Measurements from ENCODE around the gene NDUFB4.
"Not testable (repeated sequence)": the region's sequence is repeated elsewhere in the genome, so short reads cannot be mapped to it uniquely, and the experiment has no call there.

Gene NDUFB4

GRCh38 chr3:120623727-120624093 is 27.6 kb downstream of the NDUFB4 start:
- no peaks in the 10 kb centered on the region for H3K4me1 ChIP-seq (ENCODE audit: control insufficient read depth, insufficient read depth, low read length)
- no peak overlapping the region for H3K4me3 ChIP-seq (ENCODE audit: low read length)
- H3K36me3 ChIP-seq (ENCODE audit: control insufficient read depth, insufficient read depth, low read length) = no peaks in the 10 kb centered on the region
- no peaks in the 10 kb centered on the region for H3K27me3 ChIP-seq (ENCODE audit: control insufficient read depth, insufficient read depth, low read length)
- no peak overlapping the region for H3K9ac ChIP-seq (ENCODE audit: low read length)
- peaks cover 9% of the 10 kb centered on the region for H3K9me3 ChIP-seq (ENCODE audit: control insufficient read depth, low read length)

- no peak overlapping the region for H3K9ac ChIP-seq (ENCODE audit: low read length)
- H3K27me3 ChIP-seq (ENCODE audit: control insufficient read depth, insufficient read depth, low read length) = no peaks in the 10 kb centered on the region
- H3K36me3 ChIP-seq (ENCODE audit: control insufficient read depth, insufficient read depth, low read length) = no peaks in the 10 kb centered on the region
- no peaks in the 10 kb centered on the region for H3K4me1 ChIP-seq (ENCODE audit: control insufficient read depth, insufficient read depth, low read length)
- peaks cover 9% of the 10 kb centered on the region for H3K9me3 ChIP-seq (ENCODE audit: control insufficient read depth, low read length)
- H3K4me3 ChIP-seq (ENCODE audit: low read length) = no peak overlapping the region
These were observed 29.0 kb downstream of the NDUFB4 start for GRCh38 chr3:120625159-120625586.

GRCh38 chr3:120634539-120634938 is 38.4 kb downstream of the NDUFB4 start:
- no peak overlapping the region for H3K9ac ChIP-seq (ENCODE audit: low read length)
- H3K4me1 ChIP-seq (ENCODE audit: control insufficient read depth, insufficient read depth, low read length) = peaks cover 12% of the 10 kb centered on the region
- H3K9me3 ChIP-seq (ENCODE audit: control insufficient read depth, low read length) = no peaks in the 10 kb centered on the region
- H3K36me3 ChIP-seq (ENCODE audit: control insufficient read depth, insufficient read depth, low read length) = no peaks in the 10 kb centered on the region
- no peaks in the 10 kb centered on the region for H3K27me3 ChIP-seq (ENCODE audit: control insufficient read depth, insufficient read depth, low read length)
- H3K4me3 ChIP-seq (ENCODE audit: low read length) = no peak overlapping the region

GRCh38 chr3:120636795-120637401 is 40.8 kb downstream of the NDUFB4 start:
- Histone ChIP-seq H3K27me3 (ENCODE audit: control insufficient read depth, insufficient read depth, low read length) (no peaks in the 10 kb centered on the region), H3K4me1 (ENCODE audit: control insufficient read depth, insufficient read depth, low read length) (peaks cover 12% of the 10 kb centered on the region), H3K4me3 (ENCODE audit: low read length) (no peak overlapping the region)

GRCh38 chr3:120637851-120638559 is 41.9 kb downstream of the NDUFB4 start:
- Histone ChIP-seq H3K9me3 (ENCODE audit: control insufficient read depth, low read length) (no peaks in the 10 kb centered on the region), H3K9ac (ENCODE audit: low read length) (no peak overlapping the region), H3K4me3 (ENCODE audit: low read length) (no peak overlapping the region), H3K36me3 (ENCODE audit: control insufficient read depth, insufficient read depth, low read length) (no peaks in the 10 kb centered on the region), H3K27me3 (ENCODE audit: control insufficient read depth, insufficient read depth, low read length) (no peaks in the 10 kb centered on the region), H3K4me1 (ENCODE audit: control insufficient read depth, insufficient read depth, low read length) (peaks cover 12% of the 10 kb centered on the region)

More at GRCh38 chr3:120636795-120637401, 40.8 kb downstream of the NDUFB4 start:
- no peaks in the 10 kb centered on the region for H3K9me3 ChIP-seq (ENCODE audit: control insufficient read depth, low read length)
- no peaks in the 10 kb centered on the region for H3K36me3 ChIP-seq (ENCODE audit: control insufficient read depth, insufficient read depth, low read length)
- H3K9ac ChIP-seq (ENCODE audit: low read length) = no peak overlapping the region

- not testable (repeated sequence) for H3K27me3 ChIP-seq (ENCODE audit: control insufficient read depth, insufficient read depth, low read length); H3K9ac ChIP-seq (ENCODE audit: low read length); H3K4me3 ChIP-seq (ENCODE audit: low read length); H3K9me3 ChIP-seq (ENCODE audit: control insufficient read depth, low read length); H3K36me3 ChIP-seq (ENCODE audit: control insufficient read depth, insufficient read depth, low read length)
- H3K4me1 ChIP-seq (ENCODE audit: control insufficient read depth, insufficient read depth, low read length) = peaks cover 12% of the 10 kb centered on the region
These were observed 42.7 kb downstream of the NDUFB4 start for GRCh38 chr3:120638820-120639219.

GRCh38 chr3:120640231-120640630 is 44.1 kb downstream of the NDUFB4 start:
- H3K36me3 ChIP-seq (ENCODE audit: control insufficient read depth, insufficient read depth, low read length) = no peaks in the 10 kb centered on the region
- H3K27me3 ChIP-seq (ENCODE audit: control insufficient read depth, insufficient read depth, low read length) = no peaks in the 10 kb centered on the region
- no peak overlapping the region for H3K9ac ChIP-seq (ENCODE audit: low read length)
- no peak overlapping the region for H3K4me3 ChIP-seq (ENCODE audit: low read length)
- H3K9me3 ChIP-seq (ENCODE audit: control insufficient read depth, low read length) = no peaks in the 10 kb centered on the region
- H3K4me1 ChIP-seq (ENCODE audit: control insufficient read depth, insufficient read depth, low read length) = peaks cover 17% of the 10 kb centered on the region

GRCh38 chr3:120641696-120642246 is 45.6 kb downstream of the NDUFB4 start:
- Histone ChIP-seq H3K4me3 (ENCODE audit: low read length) (no peak overlapping the region), H3K36me3 (ENCODE audit: control insufficient read depth, insufficient read depth, low read length) (no peaks in the 10 kb centered on the region), H3K4me1 (ENCODE audit: control insufficient read depth, insufficient read depth, low read length) (peaks cover 10% of the 10 kb centered on the region), H3K9me3 (ENCODE audit: control insufficient read depth, low read length) (no peaks in the 10 kb centered on the region), H3K27me3 (ENCODE audit: control insufficient read depth, insufficient read depth, low read length) (no peaks in the 10 kb centered on the region), H3K9ac (ENCODE audit: low read length) (no peak overlapping the region)

- Histone ChIP-seq H3K4me1 (ENCODE audit: control insufficient read depth, insufficient read depth, low read length) (peaks cover 9% of the 10 kb centered on the region), H3K27me3 (ENCODE audit: control insufficient read depth, insufficient read depth, low read length) (no peaks in the 10 kb centered on the region), H3K36me3 (ENCODE audit: control insufficient read depth, insufficient read depth, low read length) (no peaks in the 10 kb centered on the region), H3K9me3 (ENCODE audit: control insufficient read depth, low read length) (no peaks in the 10 kb centered on the region), H3K4me3 (ENCODE audit: low read length) (no peak overlapping the region), H3K9ac (ENCODE audit: low read length) (no peak overlapping the region)
These were observed 46.3 kb downstream of the NDUFB4 start for GRCh38 chr3:120642368-120642948.

GRCh38 chr3:120645083-120645845 is 49.1 kb downstream of the NDUFB4 start:
- Histone ChIP-seq H3K36me3 (ENCODE audit: control insufficient read depth, insufficient read depth, low read length) (no peaks in the 10 kb centered on the region), H3K9me3 (ENCODE audit: control insufficient read depth, low read length) (no peaks in the 10 kb centered on the region), H3K4me3 (ENCODE audit: low read length) (no peak overlapping the region)

GRCh38 chr3:120646771-120647432 is 50.8 kb downstream of the NDUFB4 start:
- Histone ChIP-seq H3K9me3 (ENCODE audit: control insufficient read depth, low read length) (no peaks in the 10 kb centered on the region), H3K9ac (ENCODE audit: low read length) (no peak overlapping the region), H3K4me1 (ENCODE audit: control insufficient read depth, insufficient read depth, low read length) (peaks cover 5% of the 10 kb centered on the region), H3K27me3 (ENCODE audit: control insufficient read depth, insufficient read depth, low read length) (no peaks in the 10 kb centered on the region), H3K36me3 (ENCODE audit: control insufficient read depth, insufficient read depth, low read length) (no peaks in the 10 kb centered on the region), H3K4me3 (ENCODE audit: low read length) (no peak overlapping the region)

More at GRCh38 chr3:120645083-120645845, 49.1 kb downstream of the NDUFB4 start:
- peaks cover 5% of the 10 kb centered on the region for H3K4me1 ChIP-seq (ENCODE audit: control insufficient read depth, insufficient read depth, low read length)
- no peak overlapping the region for H3K9ac ChIP-seq (ENCODE audit: low read length)
- no peaks in the 10 kb centered on the region for H3K27me3 ChIP-seq (ENCODE audit: control insufficient read depth, insufficient read depth, low read length)
